TTC549 (cell line): ENCODE data around the gene RIMS4.
"Not testable (repeated sequence)": the region's sequence is repeated elsewhere in the genome, so short reads cannot be mapped to it uniquely, and the experiment has no call there.

Experiments
- FAIRE-seq: peaks from 2 replicates; lab custom pipeline; 2012; peaks lifted over from hg19 to GRCh38; lab: Jason Lieb, UNC

The RIMS4 gene

GRCh38 chr20:44795836-44796235 lies 14.5 kb downstream of the RIMS4 start:
- FAIRE-seq, result no peak

GRCh38 chr20:44792796-44793195 lies 17.6 kb downstream of the RIMS4 start:
- FAIRE-seq, result no peak

GRCh38 chr20:44790638-44791393 lies 19.5 kb downstream of the RIMS4 start:
- FAIRE-seq, result no peak

GRCh38 chr20:44788706-44789456 lies 21.5 kb downstream of the RIMS4 start:
- FAIRE-seq, result no peak

GRCh38 chr20:44787299-44787698 lies 23.0 kb downstream of the RIMS4 start:
- FAIRE-seq, result no peak

- no peak for FAIRE-seq
These were observed 24.6 kb downstream of the RIMS4 start for GRCh38 chr20:44785768-44786167.

GRCh38 chr20:44784688-44785087 lies 25.7 kb downstream of the RIMS4 start:
- no peak for FAIRE-seq

GRCh38 chr20:44781791-44782190 lies 28.6 kb downstream of the RIMS4 start:
- no peak for FAIRE-seq

GRCh38 chr20:44781118-44781517 lies 29.2 kb downstream of the RIMS4 start:
- no peak for FAIRE-seq

GRCh38 chr20:44780226-44780625 lies 30.1 kb downstream of the RIMS4 start:
- FAIRE-seq, result no peak

GRCh38 chr20:44776980-44777379 lies 33.4 kb downstream of the RIMS4 start:
- no peak for FAIRE-seq

- no peak for FAIRE-seq
These were observed 37.1 kb downstream of the RIMS4 start for GRCh38 chr20:44773070-44773829.

- FAIRE-seq, result no peak
These were observed 37.7 kb downstream of the RIMS4 start for GRCh38 chr20:44772636-44773035.

GRCh38 chr20:44771172-44771535 lies 39.2 kb downstream of the RIMS4 start:
- FAIRE-seq, result no peak

GRCh38 chr20:44770484-44771171 lies 39.7 kb downstream of the RIMS4 start:
- no peak for FAIRE-seq

- FAIRE-seq, result no peak
These were observed 40.9 kb downstream of the RIMS4 start for GRCh38 chr20:44769481-44769863.

GRCh38 chr20:44768854-44769480 lies 41.4 kb downstream of the RIMS4 start:
- no peak for FAIRE-seq

- FAIRE-seq, result no peak
These were observed 42.1 kb downstream of the RIMS4 start for GRCh38 chr20:44768256-44768655.

GRCh38 chr20:44765701-44766347 lies 44.5 kb downstream of the RIMS4 start:
- FAIRE-seq, result no peak

GRCh38 chr20:44765091-44765490 lies 45.3 kb downstream of the RIMS4 start:
- no peak for FAIRE-seq

- FAIRE-seq, result not testable (repeated sequence)
These were observed 46.5 kb downstream of the RIMS4 start for GRCh38 chr20:44763798-44764197.
